ENCODE data around the gene NEURL4. TPM values are rescaled to one million over a fixed set of nuclear protein-coding genes. Genes with fewer than 3 reads are reported as not detected.

The NEURL4 gene
- total RNA-seq, 1 experiment from 2014 or later: 81.7 TPM

DNA sequence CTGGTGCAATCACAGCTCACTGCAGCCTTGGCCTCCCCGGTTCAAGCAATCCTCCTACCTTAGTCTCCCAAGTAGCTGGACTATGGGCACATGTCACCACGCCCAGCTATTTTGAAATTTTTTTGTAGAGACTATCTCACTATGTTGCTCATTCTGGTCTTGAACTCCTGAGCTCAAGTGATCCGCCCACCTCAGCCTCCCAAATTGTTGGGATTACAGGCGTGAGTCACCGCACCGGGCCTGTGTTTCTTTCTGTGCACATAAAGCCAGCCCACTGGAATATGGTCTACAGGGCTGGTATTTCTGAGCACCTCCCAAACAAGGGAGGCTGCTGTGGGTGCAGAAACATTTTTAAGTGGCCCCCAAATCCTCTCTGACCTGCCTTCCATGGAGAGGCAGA lies 34.2 kb upstream of the NEURL4 start:
- H3K36me3 ChIP-seq (ENCODE audit: insufficient read depth, low read length, poor library complexity, severe bottlenecking): no peaks in the 10 kb centered on the region
- no peaks in the 10 kb centered on the region for H3K4me1 ChIP-seq (ENCODE audit: insufficient read depth, low read length, poor library complexity, severe bottlenecking)
- H3K27me3 ChIP-seq (replicated peaks; ENCODE audit: insufficient read depth, low read depth, low read length, poor library complexity): no peaks in the 10 kb centered on the region
- ChIA-PET CTCF (no interaction called here), POLR2A (ENCODE audit: low non-redundant PET) (no interaction called here)
- no peaks in the 10 kb centered on the region for H3K9me3 ChIP-seq (ENCODE audit: low read depth, low read length, poor library complexity, severe bottlenecking)
- no TSS peak for BruUV-seq (replicated peaks)
- H3K4me3 ChIP-seq (ENCODE audit: low read depth, low read length, poor library complexity, severe bottlenecking): no peak overlapping the region
- DNase-seq (ENCODE audit: low spot score): no peak
- intact Hi-C loops (cut with micrococcal nuclease; ENCODE audit: unreplicated experiment): no loop called here
- TF ChIP-seq EZH2 (IDR thresholded peaks at IDR 0.05; ENCODE audit: borderline replicate concordance, low read depth, low read length, poor library complexity, severe bottlenecking): no peak
- TF ChIP-seq, protein P1, sequence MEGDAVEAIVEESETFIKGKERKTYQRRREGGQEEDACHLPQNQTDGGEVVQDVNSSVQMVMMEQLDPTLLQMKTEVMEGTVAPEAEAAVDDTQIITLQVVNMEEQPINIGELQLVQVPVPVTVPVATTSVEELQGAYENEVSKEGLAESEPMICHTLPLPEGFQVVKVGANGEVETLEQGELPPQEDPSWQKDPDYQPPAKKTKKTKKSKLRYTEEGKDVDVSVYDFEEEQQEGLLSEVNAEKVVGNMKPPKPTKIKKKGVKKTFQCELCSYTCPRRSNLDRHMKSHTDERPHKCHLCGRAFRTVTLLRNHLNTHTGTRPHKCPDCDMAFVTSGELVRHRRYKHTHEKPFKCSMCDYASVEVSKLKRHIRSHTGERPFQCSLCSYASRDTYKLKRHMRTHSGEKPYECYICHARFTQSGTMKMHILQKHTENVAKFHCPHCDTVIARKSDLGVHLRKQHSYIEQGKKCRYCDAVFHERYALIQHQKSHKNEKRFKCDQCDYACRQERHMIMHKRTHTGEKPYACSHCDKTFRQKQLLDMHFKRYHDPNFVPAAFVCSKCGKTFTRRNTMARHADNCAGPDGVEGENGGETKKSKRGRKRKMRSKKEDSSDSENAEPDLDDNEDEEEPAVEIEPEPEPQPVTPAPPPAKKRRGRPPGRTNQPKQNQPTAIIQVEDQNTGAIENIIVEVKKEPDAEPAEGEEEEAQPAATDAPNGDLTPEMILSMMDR (conservative IDR thresholded peaks at IDR 0.05; ENCODE audit: low read depth, low read length): no peak
- H3K27ac ChIP-seq (ENCODE audit: low read depth, low read length, poor library complexity, severe bottlenecking): no peak overlapping the region

DNA sequence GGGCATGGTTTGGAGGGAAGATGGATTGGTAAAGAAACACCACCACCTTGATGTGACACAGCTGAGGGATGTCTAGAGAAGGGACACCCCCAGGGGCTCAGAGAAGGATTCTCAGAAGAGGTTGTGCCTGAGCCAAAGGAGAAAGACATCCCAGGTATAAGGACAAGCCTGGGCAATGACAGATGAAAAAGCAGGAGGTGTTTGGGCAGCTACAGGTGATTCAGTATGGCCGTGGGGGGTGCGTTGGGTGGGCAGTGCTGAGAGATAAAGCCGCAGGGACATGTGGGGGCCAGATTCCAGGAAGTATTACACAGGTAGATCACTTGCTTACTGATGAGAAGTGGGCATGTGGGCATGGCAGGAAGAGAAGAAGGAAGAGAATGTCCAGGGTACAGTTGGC lies 32.8 kb upstream of the NEURL4 start:
- ChIA-PET POLR2A (ENCODE audit: low non-redundant PET) (no interaction called here), CTCF (interaction anchor here (1.5 kb wide), 1 partner anchor 42 kb away, joined by 3 read pairs; the partner anchor contains the start of gene TMEM256)
- Histone ChIP-seq H3K27ac (ENCODE audit: low read depth, low read length, poor library complexity, severe bottlenecking) (no peak overlapping the region), H3K4me1 (ENCODE audit: insufficient read depth, low read length, poor library complexity, severe bottlenecking) (no peaks in the 10 kb centered on the region), H3K36me3 (ENCODE audit: insufficient read depth, low read length, poor library complexity, severe bottlenecking) (no peaks in the 10 kb centered on the region), H3K27me3 (replicated peaks; ENCODE audit: insufficient read depth, low read depth, low read length, poor library complexity) (no peaks in the 10 kb centered on the region), H3K4me3 (ENCODE audit: low read depth, low read length, poor library complexity, severe bottlenecking) (no peak overlapping the region), H3K9me3 (ENCODE audit: low read depth, low read length, poor library complexity, severe bottlenecking) (no peaks in the 10 kb centered on the region)
- intact Hi-C loops (cut with micrococcal nuclease; ENCODE audit: unreplicated experiment): no loop called here
- BruUV-seq (replicated peaks): no TSS peak
- DNase-seq (ENCODE audit: low spot score): no peak
- no peak for TF ChIP-seq EZH2 (IDR thresholded peaks at IDR 0.05; ENCODE audit: borderline replicate concordance, low read depth, low read length, poor library complexity, severe bottlenecking)
- TF ChIP-seq, protein P1 (conservative IDR thresholded peaks at IDR 0.05; ENCODE audit: low read depth, low read length): no peak

DNA sequence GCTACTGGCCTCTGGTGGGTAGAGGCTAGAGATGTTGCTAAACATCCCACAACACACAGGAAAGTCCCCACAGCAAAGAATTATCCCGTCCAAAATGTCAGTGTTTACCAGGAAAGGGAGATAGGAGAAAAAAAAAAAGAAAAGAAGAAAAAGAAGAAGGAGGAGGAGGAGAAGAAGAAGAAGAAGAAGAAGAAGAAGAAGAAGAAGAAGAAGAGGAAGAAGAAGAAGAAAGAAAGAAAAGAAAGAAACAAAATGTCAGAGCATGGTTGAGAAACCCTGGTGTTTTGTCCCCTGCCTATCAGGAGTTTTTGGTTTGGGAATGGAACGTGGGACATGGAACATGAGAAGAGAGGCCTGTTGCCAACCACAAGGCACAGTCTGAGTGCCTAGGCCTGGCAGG lies 28.2 kb upstream of the NEURL4 start:
- intact Hi-C loops (cut with micrococcal nuclease; ENCODE audit: unreplicated experiment): loop anchor here (2.0 to 10.0 kb wide), 3 partner anchors 80 to 203 kb away; partner anchors contain the start of genes FGF11, POLR2A, SENP3 and SLC35G6
- BruUV-seq (replicated peaks): no TSS peak
- Histone ChIP-seq H3K4me1 (ENCODE audit: insufficient read depth, low read length, poor library complexity, severe bottlenecking) (peaks cover 14% of the 10 kb centered on the region), H3K27ac (ENCODE audit: low read depth, low read length, poor library complexity, severe bottlenecking) (no peak overlapping the region), H3K4me3 (ENCODE audit: low read depth, low read length, poor library complexity, severe bottlenecking) (no peak overlapping the region), H3K27me3 (replicated peaks; ENCODE audit: insufficient read depth, low read depth, low read length, poor library complexity) (no peaks in the 10 kb centered on the region), H3K36me3 (ENCODE audit: insufficient read depth, low read length, poor library complexity, severe bottlenecking) (no peaks in the 10 kb centered on the region), H3K9me3 (ENCODE audit: low read depth, low read length, poor library complexity, severe bottlenecking) (no peaks in the 10 kb centered on the region)
- CTCF ChIA-PET: interaction anchor here (0.7 to 1.8 kb wide), 2 partner anchors 37 to 600 kb away, joined by 6 read pairs; partner anchors contain the start of gene PLSCR3
- TF ChIP-seq, protein P1 (conservative IDR thresholded peaks at IDR 0.05; ENCODE audit: low read depth, low read length): no peak
- TF ChIP-seq EZH2 (IDR thresholded peaks at IDR 0.05; ENCODE audit: borderline replicate concordance, low read depth, low read length, poor library complexity, severe bottlenecking): no peak
- no peak for DNase-seq (ENCODE audit: low spot score)
- POLR2A ChIA-PET (ENCODE audit: low non-redundant PET): no interaction called here

All from A673 (cell line).